Stimulated activated CD4-positive, alpha-beta T cell treated with anti-CD3 and anti-CD28 coated beads, Interleukin-15, amount 100 ng/mL, for 24 hours (primary cell): ENCODE data around the gene PTCHD1.

Source experiments
- DNase-seq: peaks from one replicate; pipeline ENCODE4 v3.0.0-alpha.2; 2020

Gene PTCHD1

DNA sequence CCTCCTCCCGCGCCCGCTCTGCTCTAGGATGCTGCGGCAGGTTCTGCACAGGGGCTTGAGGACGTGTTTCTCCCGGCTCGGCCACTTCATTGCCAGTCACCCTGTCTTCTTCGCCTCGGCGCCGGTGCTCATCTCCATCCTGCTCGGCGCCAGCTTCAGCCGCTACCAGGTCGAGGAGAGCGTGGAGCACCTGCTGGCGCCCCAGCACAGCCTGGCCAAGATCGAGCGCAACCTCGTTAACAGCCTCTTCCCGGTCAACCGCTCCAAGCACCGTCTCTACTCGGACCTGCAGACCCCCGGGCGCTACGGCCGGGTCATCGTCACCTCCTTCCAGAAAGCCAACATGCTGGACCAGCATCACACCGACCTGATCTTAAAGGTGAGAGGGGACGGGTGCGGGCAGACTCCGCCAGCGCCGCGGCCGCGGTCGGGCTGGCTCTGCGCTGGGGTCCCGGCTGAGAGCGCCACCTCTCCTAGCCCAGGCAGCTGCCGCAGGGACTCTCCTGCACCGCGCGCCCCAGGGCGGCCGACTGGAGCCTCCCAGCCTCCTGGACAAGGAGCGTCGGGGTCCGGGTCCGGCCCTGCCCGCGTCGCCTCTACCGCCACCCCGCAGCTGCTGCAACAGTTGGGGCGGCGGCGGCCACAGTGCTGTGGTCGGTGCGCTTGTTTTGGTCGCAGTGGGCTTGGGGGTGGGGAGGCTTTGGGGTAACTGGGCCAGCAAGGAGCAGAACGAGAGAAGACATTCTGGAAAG is at the start of gene PTCHD1:
Gene PTCHD1 (plus strand): TSS at position 2 of the 752 bp plus-strand sequence. CDS start 27 bp downstream, at position 29.
- peak; percentile 17 for DNase-seq

DNA sequence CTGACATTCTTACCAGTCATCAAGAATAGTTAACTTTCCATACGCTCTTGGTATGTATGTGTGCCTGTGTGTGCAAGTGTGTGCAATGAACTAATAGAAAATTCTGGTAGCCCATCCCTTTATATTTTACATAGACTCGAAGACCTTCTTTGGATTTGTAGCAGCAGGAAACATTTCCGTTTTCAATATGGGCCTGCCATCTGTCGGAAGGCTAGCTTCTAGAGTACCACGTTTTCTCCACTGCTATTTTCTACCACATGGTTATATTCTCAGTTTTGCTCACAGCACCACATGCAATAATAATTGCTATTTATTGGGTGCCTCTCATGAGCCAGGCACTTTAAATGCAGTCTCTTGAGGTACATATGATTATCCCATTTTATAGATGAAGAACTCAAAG is 47.9 kb upstream of the PTCHD1 start:
- no peak for DNase-seq

DNA sequence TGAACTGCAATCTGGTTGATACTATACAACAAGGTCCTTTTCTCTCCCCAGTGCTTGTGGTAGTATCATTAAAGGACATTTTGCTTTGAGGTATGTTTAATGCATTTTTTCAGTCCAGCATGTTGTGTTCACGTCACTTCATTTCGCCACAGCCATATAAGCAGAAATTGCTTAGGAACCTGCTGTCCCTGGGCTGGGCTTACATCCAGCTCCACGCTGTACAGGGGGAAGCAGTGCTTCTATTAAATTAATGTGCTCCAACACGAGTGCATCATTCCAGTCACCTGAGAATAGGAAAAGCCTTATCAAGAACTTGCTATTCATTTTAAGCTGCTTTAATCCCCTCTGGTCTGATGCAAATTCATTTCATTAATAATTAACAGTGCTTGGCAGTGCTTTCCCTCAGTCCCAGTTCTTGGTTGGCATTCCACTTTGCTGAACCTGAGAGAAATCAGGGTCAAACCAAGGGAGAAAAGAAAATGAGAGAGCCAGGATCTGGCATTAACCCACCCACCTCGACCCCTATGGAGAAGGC is 47.4 kb upstream of the PTCHD1 start:
- no peak for DNase-seq

DNA sequence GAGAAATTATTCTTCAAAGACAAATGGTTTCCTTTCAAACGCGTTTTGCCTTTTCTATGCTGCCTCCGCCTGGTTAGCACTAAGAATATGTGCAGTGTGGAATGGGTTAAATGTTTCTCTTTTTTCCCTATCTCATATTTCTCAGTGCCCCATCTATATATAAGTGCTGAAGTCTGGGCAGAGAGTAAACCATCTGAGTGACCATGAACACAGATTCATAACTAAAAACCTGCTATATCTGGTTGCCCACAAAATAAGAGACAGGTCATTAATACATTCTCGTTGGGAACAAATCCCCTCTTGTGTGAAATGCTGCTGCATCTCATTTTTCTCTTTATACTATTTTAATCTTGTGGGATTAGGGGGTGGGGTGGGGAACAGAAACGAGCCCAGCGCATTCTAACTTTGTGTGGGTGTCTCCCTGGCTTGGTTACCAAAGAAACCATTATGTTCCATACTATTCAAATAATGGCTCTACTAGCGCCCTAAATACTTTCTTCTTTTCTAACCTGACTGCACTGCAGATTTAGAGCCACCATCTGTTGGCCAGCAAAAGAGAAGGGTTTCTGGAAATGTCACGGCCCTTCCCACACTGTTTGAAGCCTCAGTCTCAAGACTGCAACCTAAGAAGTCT is 42.2 kb upstream of the PTCHD1 start:
- no peak for DNase-seq

DNA sequence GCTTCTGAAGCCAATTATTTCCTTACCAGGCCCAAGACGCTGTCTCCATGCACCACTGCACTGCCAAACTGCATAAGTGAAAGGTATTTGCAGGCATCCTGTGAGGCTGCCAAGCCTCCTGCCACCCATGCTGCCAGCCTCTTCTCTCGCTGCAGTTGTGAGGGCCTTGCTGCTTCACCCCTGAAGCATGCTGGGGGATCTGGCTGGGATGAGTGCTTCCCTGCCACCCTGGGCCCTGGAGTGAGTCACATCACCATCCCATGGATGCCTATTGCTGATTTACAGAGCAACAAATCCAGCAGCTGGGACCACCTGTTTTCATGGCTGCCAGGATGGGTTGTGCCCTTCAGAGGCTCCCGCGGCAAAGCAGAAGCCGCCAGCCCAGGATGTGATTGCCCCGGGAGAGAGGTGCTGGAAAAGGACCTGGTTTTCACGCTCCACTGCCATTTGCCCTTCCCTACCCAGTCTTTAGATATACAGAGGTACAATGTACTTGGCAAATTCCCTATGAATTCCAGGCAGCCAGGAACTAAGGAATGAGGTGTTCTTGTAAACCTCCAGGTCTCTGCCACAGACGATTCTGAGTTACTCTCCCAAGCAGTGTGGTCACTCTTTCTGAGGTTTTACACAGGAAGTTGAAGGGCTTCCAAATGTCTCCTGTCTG is 41.5 kb upstream of the PTCHD1 start:
- no peak for DNase-seq

DNA sequence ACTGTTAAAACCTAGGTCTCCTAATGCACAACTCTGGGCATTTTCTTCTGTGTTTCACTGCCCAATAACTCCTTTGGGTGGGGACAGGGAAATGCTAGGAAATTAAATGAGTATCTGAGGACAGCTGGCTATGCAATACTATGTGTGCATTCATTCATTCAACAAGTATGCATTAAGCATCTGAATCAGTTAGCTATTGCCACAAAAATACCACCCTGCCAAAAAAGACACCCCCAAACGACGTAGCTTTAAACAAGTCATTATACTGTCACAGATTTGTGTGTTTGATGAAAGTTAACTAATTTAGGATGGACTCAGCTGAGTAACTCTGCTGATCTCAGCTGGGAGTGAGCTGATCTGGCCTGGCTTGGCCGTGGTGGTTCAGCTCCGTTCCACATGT is 29.8 kb upstream of the PTCHD1 start:
- DNase-seq, result no peak

DNA sequence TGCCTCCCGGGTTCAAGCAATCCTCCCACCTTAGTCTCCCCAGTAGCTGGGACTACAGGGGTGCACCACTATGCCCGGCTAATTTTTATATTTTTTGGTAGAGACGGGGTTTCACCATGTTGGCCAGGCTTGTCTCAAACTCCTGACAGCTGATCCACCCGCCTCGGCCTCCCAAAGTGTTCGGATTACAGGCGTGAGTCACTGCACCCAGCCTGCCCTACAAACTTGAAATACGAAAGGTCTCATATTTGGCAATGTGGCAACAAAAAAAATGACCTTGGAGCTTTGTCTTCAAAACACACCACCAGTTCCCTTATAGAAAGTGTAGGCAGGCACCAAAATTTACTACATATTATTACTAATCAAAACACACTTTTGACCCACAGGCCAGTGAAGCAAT is 22.9 kb upstream of the PTCHD1 start:
- DNase-seq, result no peak

DNA sequence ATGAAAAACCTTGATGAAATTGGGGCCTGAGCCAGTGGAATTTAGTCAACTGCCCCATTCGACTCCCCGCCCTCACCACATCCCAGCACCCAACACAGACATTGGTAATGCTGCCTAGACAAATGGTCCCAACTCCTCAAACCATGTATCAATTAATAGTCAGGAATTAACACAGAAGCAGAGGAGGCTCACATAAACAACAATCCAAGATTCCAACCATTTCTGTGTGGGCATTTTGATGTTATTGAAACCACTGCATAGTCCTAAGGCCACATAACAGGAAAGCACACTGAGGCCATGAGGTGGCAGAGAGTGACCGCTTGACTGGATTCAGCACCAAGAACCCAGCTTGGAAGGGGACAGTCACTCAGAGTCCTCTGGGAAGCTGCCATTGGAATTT is 22.5 kb upstream of the PTCHD1 start:
- DNase-seq, result no peak

DNA sequence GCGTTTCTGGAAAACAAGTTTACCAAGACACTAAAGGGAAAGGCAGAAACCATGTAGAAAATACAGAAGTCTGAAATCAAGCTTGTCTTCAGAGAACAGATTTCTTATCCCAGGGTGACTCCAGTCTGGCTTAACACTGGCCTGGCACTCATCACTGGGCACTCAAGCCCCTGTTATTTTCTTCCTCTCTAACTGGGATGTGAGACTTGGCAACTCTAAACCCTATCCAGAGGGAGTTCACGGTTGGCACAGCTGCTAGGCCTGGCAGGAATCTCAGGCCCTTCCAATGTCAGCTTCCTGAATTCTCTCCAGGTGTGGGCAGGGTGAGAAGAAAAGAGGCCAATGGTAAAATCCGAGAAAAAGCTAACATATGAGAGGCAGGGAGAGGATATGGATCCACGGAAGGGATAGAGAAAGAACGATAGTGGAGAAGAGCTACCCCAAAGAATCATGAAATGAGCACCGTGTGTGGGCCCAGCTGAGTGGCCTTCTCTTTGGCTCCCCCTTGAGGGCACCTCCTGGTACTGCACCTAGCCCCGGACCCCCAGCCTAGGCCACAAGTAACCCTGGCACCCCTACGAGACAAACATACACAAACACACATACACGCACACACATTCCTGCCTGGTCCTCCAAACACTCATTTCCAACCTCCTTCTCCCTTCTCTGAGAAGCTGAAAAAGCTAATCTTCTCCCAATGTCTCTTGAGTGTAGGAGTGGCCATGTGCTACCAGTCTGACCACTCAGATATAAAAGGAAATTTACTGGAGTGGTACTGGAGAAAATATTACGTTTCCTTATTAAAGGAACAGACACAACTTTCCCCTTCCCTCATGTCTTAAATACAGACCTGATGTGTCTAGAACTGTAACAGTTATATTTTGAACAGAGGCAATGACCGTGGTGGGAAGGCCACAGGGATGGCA is 16.6 kb upstream of the PTCHD1 start:
- peak; percentile 35 for DNase-seq

DNA sequence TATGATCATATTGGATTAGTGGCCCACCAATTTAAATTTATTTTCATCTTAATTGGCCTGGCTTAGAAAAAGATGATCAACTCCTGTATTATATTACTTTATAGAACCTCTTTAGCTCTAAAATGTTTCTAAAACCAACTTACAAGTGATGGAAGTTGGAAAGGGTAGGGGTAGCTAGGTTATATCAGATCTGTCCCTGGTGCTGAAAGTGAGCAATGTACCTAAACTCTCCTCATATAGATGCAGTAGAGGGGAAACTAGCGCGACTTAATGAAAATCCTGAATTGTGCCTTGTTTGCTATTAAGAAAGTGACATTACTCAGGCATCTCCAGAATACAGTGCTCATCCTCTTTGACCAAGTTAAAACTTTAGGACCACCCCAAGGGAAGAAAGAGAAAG is 7.5 kb upstream of the PTCHD1 start:
- no peak for DNase-seq

DNA sequence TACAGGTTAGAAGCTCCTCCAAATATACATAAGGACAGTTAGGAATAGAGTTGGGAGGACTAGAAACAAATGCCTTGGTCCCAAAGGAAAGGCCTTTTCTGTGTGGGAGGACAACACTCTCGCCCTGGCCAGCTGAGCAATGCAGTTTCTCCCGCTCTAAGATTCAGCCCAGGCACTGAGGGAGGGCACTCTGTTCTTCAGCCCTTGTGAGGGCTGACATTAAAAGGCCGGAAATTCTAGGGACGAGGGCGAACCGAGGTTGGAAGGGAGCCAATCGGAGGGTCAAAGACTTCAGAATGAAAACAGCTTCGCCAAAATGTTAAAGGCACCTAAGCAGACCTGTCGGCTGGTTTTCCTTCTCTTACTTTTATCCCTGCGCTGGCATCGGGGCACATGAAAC is 2.9 kb upstream of the PTCHD1 start:
- no peak for DNase-seq

DNA sequence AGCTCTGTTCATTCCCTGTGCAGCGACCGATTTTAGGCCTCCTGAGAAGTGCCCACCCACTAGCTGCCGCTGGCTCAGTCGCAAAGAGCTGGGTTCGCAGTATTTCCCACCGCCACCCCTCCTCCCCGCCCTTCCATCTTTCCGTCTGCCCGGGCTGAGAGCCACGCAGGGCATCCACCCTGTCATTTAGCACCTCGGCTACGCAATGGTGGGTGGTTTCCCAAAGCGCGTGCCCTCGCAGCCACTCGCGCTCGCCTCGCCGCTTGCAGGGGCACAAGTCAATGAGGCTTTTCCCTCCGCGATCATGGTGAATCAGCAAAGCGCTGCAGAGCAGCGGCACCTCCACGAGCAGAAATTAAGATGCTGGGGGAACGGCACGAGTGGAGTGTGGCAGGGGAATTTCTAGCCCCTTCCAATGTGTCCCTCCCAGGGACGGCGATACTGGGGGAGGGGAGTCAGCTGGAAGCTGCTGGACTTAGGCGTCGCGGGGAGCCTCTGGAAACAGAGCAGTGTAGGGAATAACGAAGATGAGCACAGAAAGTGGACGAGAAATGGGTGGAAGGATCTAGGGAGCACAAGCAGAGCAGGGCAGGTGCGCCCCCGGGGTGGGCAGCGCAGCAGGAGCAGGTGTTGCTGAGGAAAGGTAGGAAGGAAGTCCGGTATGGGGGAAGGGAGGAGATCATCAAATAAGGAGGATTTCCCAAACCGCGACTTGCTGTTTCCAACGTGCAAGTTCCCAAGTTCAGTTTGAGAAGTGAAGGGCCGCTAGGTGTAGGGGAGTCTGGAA is 2.4 kb upstream of the PTCHD1 start:
- DNase-seq, result peak; percentile 20

DNA sequence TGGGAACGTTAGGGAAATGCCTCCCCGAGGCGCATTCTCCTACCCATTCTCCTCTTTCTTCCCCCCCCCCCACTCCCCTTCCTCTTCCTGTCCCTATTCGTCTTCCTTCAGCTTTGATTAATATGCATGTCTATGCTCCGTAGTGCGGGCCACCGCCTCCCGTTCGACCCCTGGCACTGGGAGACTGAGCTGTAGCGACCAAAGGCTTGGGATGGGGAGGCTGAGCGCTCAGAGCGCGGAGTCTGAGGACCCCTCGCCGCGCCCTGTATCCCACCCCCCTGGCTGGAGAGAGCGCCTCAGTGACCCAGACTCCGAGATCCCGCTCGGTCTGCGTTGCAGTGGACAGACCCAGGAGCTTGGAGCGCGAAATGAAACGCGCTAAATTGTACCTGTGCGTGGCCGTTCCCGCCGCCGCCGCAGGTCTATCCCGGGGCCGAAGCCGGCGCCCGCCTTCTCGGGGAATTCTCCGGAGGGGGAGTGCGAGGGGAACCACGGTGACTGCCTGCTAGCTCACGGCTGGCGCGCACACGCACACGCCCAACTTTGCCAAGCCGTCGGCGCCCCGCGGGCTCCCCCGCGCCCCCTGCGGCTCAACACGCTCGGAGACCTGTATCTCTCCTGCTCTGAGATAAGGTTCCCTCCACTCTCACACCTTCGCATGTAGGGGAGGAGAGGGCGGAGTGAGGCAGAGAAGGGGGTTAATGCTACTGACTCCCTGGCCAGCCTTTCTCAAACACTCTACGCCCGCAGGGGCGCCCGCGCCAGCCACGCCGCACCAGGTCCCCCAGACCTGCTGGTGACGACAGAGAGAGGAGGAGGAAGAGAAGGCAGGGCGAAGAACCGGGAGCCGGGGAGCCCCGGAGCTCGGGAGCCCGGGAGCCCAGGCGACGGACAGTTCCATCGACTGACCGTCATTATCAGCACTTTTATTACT is 1.5 kb upstream of the PTCHD1 start:
- no peak for DNase-seq

DNA sequence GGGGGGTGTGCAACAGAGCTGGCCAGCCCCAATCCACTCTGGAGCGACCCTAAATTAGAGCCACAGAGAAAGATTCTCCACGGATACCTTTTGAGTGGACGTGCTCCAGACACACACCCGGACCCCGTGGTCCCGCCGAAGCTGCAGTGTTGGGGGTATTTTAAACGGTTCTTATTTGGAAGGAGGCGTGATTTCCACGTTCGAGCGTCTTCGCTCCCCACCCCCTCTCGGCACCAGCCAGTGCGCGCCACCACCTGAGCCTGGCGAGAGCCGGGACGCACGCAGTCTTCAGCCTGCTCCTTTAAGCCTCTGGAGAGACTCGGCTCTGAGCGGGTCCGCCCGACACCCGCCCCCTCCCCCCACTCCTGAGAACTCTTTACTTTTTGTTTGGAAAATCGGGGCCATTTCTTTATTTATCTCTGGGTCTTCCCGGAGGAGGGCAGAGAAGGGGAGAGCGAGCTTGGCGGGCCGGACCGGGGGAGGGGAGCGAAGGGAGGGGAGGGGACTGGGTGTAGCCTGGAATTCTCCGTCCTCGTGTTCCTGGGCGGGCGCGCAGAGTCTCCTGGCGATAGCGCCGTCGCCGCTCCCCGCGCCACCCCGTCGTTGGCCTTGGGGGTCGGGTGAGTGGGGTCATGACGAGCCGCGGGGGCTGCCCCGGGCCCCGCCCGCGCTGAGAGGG is 668 bp upstream of the PTCHD1 start:
- DNase-seq, result no peak

DNA sequence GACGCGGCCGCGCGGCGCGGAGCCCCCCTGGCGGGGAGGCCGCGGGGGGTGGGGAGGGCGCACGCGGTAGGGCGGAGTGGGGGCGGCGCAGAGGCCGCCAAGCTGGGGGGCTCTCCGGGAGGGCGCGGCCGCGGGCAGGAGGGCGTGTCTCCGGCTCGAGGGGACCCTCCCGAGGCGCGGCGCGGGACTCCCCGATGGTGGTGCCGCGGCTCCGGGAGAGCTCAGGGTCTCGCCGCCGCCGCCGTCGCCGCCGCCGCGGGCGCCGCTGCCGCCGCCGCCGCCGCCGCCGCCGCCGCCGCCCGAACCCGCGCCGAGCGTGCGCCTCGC is 165 bp upstream of the PTCHD1 start:
- no peak for DNase-seq

DNA sequence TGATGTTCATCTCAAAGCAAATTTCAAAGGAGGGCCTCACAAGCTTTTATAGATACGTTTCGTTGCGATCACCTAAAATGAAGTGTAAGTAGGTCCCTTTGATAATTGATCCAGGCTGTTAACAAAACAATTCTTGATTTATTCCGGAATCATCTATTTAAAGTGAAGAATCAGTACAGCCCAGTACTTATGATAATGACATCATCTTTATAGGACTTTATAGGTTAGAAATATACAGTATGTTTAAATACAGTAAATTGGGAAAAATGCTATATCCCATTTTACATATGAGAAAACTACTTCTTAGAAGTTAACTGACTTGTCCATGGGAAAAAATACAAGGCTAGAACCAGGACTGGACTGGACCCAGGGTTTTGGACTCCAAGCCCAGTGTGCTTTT is 3.7 kb downstream of the PTCHD1 start:
- no peak for DNase-seq

DNA sequence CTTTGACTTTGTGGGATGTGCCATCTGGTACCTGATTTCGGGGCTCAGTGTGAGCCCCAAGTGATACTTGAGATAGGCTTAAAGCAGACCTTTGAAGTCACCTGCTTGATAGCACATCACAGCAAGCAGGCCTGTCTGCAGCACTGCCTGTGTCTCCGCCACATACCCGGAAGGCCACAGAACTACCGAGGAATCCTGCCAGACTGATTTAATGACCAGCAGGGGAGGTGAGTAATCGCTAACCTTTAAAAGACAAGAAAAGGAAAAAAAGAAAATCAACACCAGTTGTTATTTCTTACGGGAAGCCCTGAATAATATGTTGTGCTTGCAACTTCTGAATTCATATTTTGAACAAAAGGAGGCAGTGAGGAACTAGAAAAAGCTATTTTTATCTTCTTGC is 6.8 kb downstream of the PTCHD1 start:
- no peak for DNase-seq

DNA sequence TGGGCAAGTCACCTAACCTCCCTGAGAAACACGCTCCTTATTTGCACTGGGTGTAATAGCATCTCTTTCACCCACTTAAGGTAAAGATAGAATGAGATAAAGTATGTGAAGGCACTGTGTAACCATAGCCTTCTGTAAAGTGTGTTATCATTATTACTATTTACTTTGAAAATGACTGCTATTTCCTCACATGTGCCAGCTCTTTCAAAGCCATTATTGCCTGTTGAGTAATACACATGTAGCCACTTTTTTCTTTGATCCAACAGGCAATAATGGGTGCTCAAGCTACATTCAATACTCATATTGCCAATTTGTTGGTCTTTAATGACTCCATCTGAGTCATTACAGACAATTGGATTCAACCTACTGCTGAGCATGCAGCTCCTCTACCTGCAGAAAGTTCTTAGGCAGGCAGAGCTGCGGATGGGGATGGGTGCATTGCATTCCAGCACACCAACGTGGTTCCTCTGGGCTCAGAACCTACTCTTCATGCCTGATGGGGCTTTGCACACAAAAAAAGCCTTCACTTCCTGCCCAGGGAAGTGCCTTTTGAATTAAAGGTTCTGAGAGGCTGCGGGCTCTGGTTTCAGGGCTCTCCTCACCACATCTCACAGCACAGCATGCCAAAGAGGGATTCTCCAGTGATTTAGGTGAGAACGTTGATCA is 9.7 kb downstream of the PTCHD1 start:
- no peak for DNase-seq

DNA sequence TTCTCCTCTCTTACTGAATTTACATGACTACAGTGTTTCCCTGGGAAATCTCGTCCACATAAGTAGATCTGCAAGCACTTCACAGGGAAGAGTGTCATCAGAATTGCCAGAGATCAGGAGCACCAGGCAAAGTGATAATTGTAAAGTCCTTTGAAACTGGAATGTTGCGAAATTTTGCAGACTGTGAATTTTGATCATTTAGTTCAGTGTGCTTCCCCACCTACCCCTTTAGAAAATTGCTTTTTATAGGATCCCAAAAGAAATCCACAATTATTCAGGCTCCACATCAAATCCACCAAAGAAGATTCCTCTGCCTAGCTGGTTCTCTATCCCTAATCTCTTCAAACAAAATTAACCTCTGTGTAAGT is 10.2 kb downstream of the PTCHD1 start:
- DNase-seq, result no peak

DNA sequence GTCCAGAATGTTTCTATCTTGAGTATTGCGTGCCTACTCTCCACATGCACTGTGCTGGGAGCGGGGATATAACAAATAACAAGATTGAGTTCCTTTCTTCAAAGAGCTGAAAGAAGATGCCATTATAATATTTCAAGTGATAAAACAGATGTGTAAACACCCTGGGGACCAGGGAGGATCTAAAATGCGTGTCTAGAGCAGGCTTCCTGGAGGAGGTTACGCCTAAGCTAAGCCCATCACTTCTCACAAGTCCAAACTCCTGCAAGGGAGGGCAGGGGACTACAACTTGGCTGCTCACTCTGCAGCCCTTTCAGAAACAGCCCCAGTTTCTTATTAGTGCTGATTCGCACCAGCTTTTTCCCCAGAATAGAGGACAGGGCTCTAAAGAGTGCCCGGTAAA is 21.5 kb downstream of the PTCHD1 start:
- DNase-seq, result no peak
